Suprapubic skin (tissue), 4 donors: Measurements from ENCODE around the gene LHPP.

Experiments used
- CTCF ChIP-seq, 2 donors: fragments of 200-600 bp in 1 of 2; fragments of 450-650 bp in 1 of 2; sonication (generic) in 1 of 2; IDR thresholded peaks; one replicate each; pipeline ENCODE4 v1.5.1; 2016 to 2019; ENCODE audit warnings: antibody characterized with exemption in 2 of 2, mild to moderate bottlenecking in 1 of 2, moderate library complexity in 1 of 2
- EP300 ChIP-seq: sonication (generic); formaldehyde crosslinking; IDR thresholded peaks from one replicate; pipeline ENCODE4 v1.6.1; 2017; ENCODE audit warnings: antibody characterized with exemption
- POLR2A ChIP-seq, 2 donors: fragments of 450-650 bp; IDR thresholded peaks; one replicate each; pipeline ENCODE4 v1.6.1; 2017; ENCODE audit warnings: antibody characterized with exemption in 2 of 2, mild to moderate bottlenecking in 2 of 2, moderate library complexity in 2 of 2
- POLR2AphosphoS5 ChIP-seq, 3 donors: sonication (generic); formaldehyde crosslinking; IDR thresholded peaks; one replicate each; pipeline ENCODE4 v1.6.1; 2017; ENCODE audit warnings: antibody characterized with exemption in 3 of 3

- no peak for TF ChIP-seq CTCF (IDR thresholded peaks at IDR 0.05)
- no peak for TF ChIP-seq POLR2AphosphoS5 (IDR thresholded peaks at IDR 0.05)
- no peak for TF ChIP-seq POLR2A (IDR thresholded peaks at IDR 0.05)
- no peak for TF ChIP-seq EP300
Observed at GRCh38 chr10:124653311-124653710, 191.7 kb downstream of the LHPP start.
